ENCODE data around the gene IGLL1.
"Not testable (repeated sequence)": the region's sequence is repeated elsewhere in the genome, so short reads cannot be mapped to it uniquely, and the experiment has no call there.

Gene IGLL1

GRCh38 chr22:23539135-23539838, 40.8 kb downstream of the IGLL1 start:
- peak; percentile 84 to 85 for DNase-seq

GRCh38 chr22:23538696-23539030, 41.4 kb downstream of the IGLL1 start:
- DNase-seq: not testable (repeated sequence)

- not testable (repeated sequence) for DNase-seq
Measured at GRCh38 chr22:23537830-23538695, 42.0 kb downstream of the IGLL1 start.

GRCh38 chr22:23537416-23537815, 42.7 kb downstream of the IGLL1 start:
- DNase-seq: no peak

- DNase-seq: no peak
Measured at GRCh38 chr22:23536821-23537345, 43.2 kb downstream of the IGLL1 start.

GRCh38 chr22:23535790-23536661, 44.1 kb downstream of the IGLL1 start:
- not testable (repeated sequence) for DNase-seq

- no peak for DNase-seq
Measured at GRCh38 chr22:23534851-23535717, 45.0 kb downstream of the IGLL1 start.

GRCh38 chr22:23534201-23534850, 45.8 kb downstream of the IGLL1 start:
- no peak for DNase-seq

- DNase-seq: no peak
Measured at GRCh38 chr22:23533771-23534191, 46.3 kb downstream of the IGLL1 start.

- peak; percentile 54 to 63 for DNase-seq
Measured at GRCh38 chr22:23533328-23533762, 46.7 kb downstream of the IGLL1 start.

- DNase-seq: no peak
Measured at GRCh38 chr22:23532731-23533130, 47.4 kb downstream of the IGLL1 start.

GRCh38 chr22:23531966-23532705, 48.0 kb downstream of the IGLL1 start:
- DNase-seq: no peak

GRCh38 chr22:23531283-23531956, 48.7 kb downstream of the IGLL1 start:
- DNase-seq: no peak

- DNase-seq: no peak
Measured at GRCh38 chr22:23530766-23531282, 49.3 kb downstream of the IGLL1 start.

- DNase-seq: no peak
Measured at GRCh38 chr22:23530106-23530505, 50.0 kb downstream of the IGLL1 start.

GRCh38 chr22:23529166-23530103, 50.7 kb downstream of the IGLL1 start:
- no peak for DNase-seq

GRCh38 chr22:23527971-23528740, 51.9 kb downstream of the IGLL1 start:
- no peak for DNase-seq

Data from activated T-cell treated with anti-CD3 and anti-CD28 coated beads, Interleukin-2, amount 50 U/mL, for 48 hours (primary cell).